Effector memory CD8-positive, alpha-beta T cell (primary cell): ENCODE measurements around the gene SCN8A.

Experiments
- ATAC-seq: fragments of 150-1000 bp; cut with Tn5 transposase; replicated peaks from 2 replicates; pipeline ENCODE4 v1.10.0; 2021; ENCODE audit warnings: mild to moderate bottlenecking, moderate library complexity
- DNase-seq, 3 experiments: peaks; one replicate each; pipeline ENCODE4 v3.0.0; 2021
- H3K27ac Mint-ChIP-seq, 2 donors: one replicate each; pipeline ENCODE4 v1.8.0; 2022; ENCODE audit warnings: mild to moderate bottlenecking in 2 of 2, mixed read lengths in 2 of 2, moderate library complexity in 2 of 2
- H3K27me3 Mint-ChIP-seq, 2 donors: one replicate each; pipeline ENCODE4 v1.8.0; 2022; ENCODE audit warnings: mixed read lengths in 2 of 2
- H3K36me3 Mint-ChIP-seq: one replicate; pipeline ENCODE4 v1.8.0; 2022; ENCODE audit warnings: mild to moderate bottlenecking, moderate library complexity, mixed read lengths; ENCODE audit not compliant: insufficient read depth
- H3K4me1 Mint-ChIP-seq, 2 donors: one replicate each; pipeline ENCODE4 v1.8.0; 2022; ENCODE audit warnings: low read depth in 2 of 2, mixed read lengths in 2 of 2
- H3K4me3 Mint-ChIP-seq, 2 donors: one replicate each; pipeline ENCODE4 v1.8.0; 2022; ENCODE audit warnings: mild to moderate bottlenecking in 2 of 2, mixed read lengths in 2 of 2, moderate library complexity in 2 of 2
- H3K9me3 Mint-ChIP-seq, 2 donors: one replicate each; pipeline ENCODE4 v1.8.0; 2022; ENCODE audit warnings: mixed read lengths in 2 of 2

SCN8A gene

GRCh38 chr12:51663390-51663789 lies 72.4 kb downstream of the SCN8A start:
- no peaks in the 10 kb centered on the region for H3K36me3 Mint-ChIP-seq
- no peaks in the 10 kb centered on the region for H3K4me1 Mint-ChIP-seq
- peaks cover 18 to 32% of the 10 kb centered on the region in 2 donors for H3K27me3 Mint-ChIP-seq
- no peak for ATAC-seq
- DNase-seq: no peak
- H3K4me3 Mint-ChIP-seq: no peak overlapping the region
- H3K27ac Mint-ChIP-seq: no peak overlapping the region
- no peaks in the 10 kb centered on the region for H3K9me3 Mint-ChIP-seq

- no peak overlapping the region for H3K4me3 Mint-ChIP-seq
- peaks cover 0 to 4% of the 10 kb centered on the region in 2 donors for H3K4me1 Mint-ChIP-seq
- DNase-seq: no peak
These were observed 75.7 kb downstream of the SCN8A start for GRCh38 chr12:51666696-51667095.

GRCh38 chr12:51667269-51667668 lies 76.2 kb downstream of the SCN8A start:
- H3K9me3 Mint-ChIP-seq: no peaks in the 10 kb centered on the region
- no peak overlapping the region for H3K4me3 Mint-ChIP-seq
- H3K4me1 Mint-ChIP-seq: peaks cover 0 to 4% of the 10 kb centered on the region in 2 donors
- DNase-seq: no peak
- no peak for ATAC-seq
- no peak overlapping the region for H3K27ac Mint-ChIP-seq
- peaks cover 6 to 17% of the 10 kb centered on the region in 2 donors for H3K27me3 Mint-ChIP-seq
- no peaks in the 10 kb centered on the region for H3K36me3 Mint-ChIP-seq

More at GRCh38 chr12:51666696-51667095, 75.7 kb downstream of the SCN8A start:
- ATAC-seq: no peak
- Mint-ChIP-seq H3K27me3 (peaks cover 6 to 23% of the 10 kb centered on the region in 2 donors), H3K9me3 (no peaks in the 10 kb centered on the region), H3K27ac (no peak overlapping the region), H3K36me3 (no peaks in the 10 kb centered on the region)

GRCh38 chr12:51669271-51669670 lies 78.2 kb downstream of the SCN8A start:
- H3K27me3 Mint-ChIP-seq: peaks cover 9 to 13% of the 10 kb centered on the region in 2 donors
- no peak for ATAC-seq
- no peak overlapping the region for H3K27ac Mint-ChIP-seq
- H3K36me3 Mint-ChIP-seq: no peaks in the 10 kb centered on the region
- no peak overlapping the region for H3K4me3 Mint-ChIP-seq
- H3K4me1 Mint-ChIP-seq: peaks cover 0 to 4% of the 10 kb centered on the region in 2 donors
- H3K9me3 Mint-ChIP-seq: no peaks in the 10 kb centered on the region
- DNase-seq: no peak

GRCh38 chr12:51669996-51670395 lies 79.0 kb downstream of the SCN8A start:
- Mint-ChIP-seq H3K9me3 (no peaks in the 10 kb centered on the region), H3K36me3 (no peaks in the 10 kb centered on the region), H3K27me3 (peaks cover 15 to 17% of the 10 kb centered on the region in 2 donors), H3K4me1 (peaks cover 0 to 4% of the 10 kb centered on the region in 2 donors), H3K4me3 (no peak overlapping the region), H3K27ac (no peak overlapping the region)
- ATAC-seq (no peak), DNase-seq (no peak)

GRCh38 chr12:51672334-51672733 lies 81.3 kb downstream of the SCN8A start:
- H3K4me3 Mint-ChIP-seq: no peak overlapping the region
- no peak for ATAC-seq
- peaks cover 0 to 4% of the 10 kb centered on the region in 2 donors for H3K4me1 Mint-ChIP-seq

GRCh38 chr12:51675071-51675803 lies 84.2 kb downstream of the SCN8A start:
- DNase-seq: no peak
- Mint-ChIP-seq H3K9me3 (no peaks in the 10 kb centered on the region), H3K27me3 (peaks cover 18 to 19% of the 10 kb centered on the region in 2 donors), H3K27ac (no peak overlapping the region), H3K4me1 (no peaks in the 10 kb centered on the region), H3K4me3 (no peak overlapping the region), H3K36me3 (no peaks in the 10 kb centered on the region)
- ATAC-seq: no peak

More at GRCh38 chr12:51672334-51672733, 81.3 kb downstream of the SCN8A start:
- DNase-seq: no peak
- Mint-ChIP-seq H3K27ac (no peak overlapping the region), H3K36me3 (no peaks in the 10 kb centered on the region), H3K9me3 (no peaks in the 10 kb centered on the region), H3K27me3 (peaks cover 20% of the 10 kb centered on the region in 2 donors)

- Mint-ChIP-seq H3K4me3 (no peak overlapping the region), H3K27ac (no peak overlapping the region), H3K4me1 (no peaks in the 10 kb centered on the region), H3K9me3 (no peaks in the 10 kb centered on the region), H3K27me3 (peaks cover 14 to 25% of the 10 kb centered on the region in 2 donors), H3K36me3 (no peaks in the 10 kb centered on the region)
- DNase-seq (no peak), ATAC-seq (no peak)
These were observed 85.8 kb downstream of the SCN8A start for GRCh38 chr12:51676875-51677274.

GRCh38 chr12:51677284-51677968 lies 86.4 kb downstream of the SCN8A start:
- DNase-seq (no peak), ATAC-seq (no peak)
- no peak overlapping the region for H3K4me3 Mint-ChIP-seq
- no peaks in the 10 kb centered on the region for H3K36me3 Mint-ChIP-seq
- H3K27me3 Mint-ChIP-seq: peaks cover 14 to 25% of the 10 kb centered on the region in 2 donors
- no peaks in the 10 kb centered on the region for H3K4me1 Mint-ChIP-seq
- H3K9me3 Mint-ChIP-seq: no peaks in the 10 kb centered on the region
- H3K27ac Mint-ChIP-seq: no peak overlapping the region

GRCh38 chr12:51678086-51678724 lies 87.2 kb downstream of the SCN8A start:
- DNase-seq: peak in 2 of 3 experiments; percentile 1 to 2

DNA sequence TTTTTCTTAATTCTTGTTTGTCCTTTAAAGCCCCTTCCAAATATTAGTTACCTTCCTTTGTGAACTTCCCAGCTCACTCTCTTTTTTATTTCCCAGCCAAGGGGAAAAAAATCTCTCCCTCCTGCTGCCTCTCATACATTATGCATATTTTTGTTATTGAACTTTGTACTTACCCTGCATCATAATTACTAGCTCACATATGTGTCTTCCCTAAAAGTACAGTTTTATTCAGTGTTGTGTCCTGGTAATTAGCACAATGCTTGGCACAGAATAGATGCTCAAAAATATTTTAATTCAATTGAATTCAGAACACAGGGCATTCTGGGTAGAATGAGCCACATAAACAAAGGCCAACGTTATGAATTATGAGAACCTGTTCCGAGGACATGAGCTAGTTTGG lies 91.9 kb downstream of the SCN8A start:
- peaks cover 0 to 21% of the 10 kb centered on the region in 2 donors for H3K27me3 Mint-ChIP-seq
- H3K9me3 Mint-ChIP-seq: no peaks in the 10 kb centered on the region
- H3K4me3 Mint-ChIP-seq: no peak overlapping the region
- no peak for ATAC-seq
- H3K27ac Mint-ChIP-seq: no peak overlapping the region
- no peak for DNase-seq
- H3K36me3 Mint-ChIP-seq: no peaks in the 10 kb centered on the region
- no peaks in the 10 kb centered on the region for H3K4me1 Mint-ChIP-seq

More at GRCh38 chr12:51678086-51678724, 87.2 kb downstream of the SCN8A start:
- no peaks in the 10 kb centered on the region for H3K9me3 Mint-ChIP-seq
- H3K36me3 Mint-ChIP-seq: no peaks in the 10 kb centered on the region
- H3K4me1 Mint-ChIP-seq: no peaks in the 10 kb centered on the region
- no peak overlapping the region for H3K27ac Mint-ChIP-seq
- H3K4me3 Mint-ChIP-seq: no peak overlapping the region
- H3K27me3 Mint-ChIP-seq: peaks cover 14 to 28% of the 10 kb centered on the region in 2 donors
- ATAC-seq: peak; percentile 48

DNA sequence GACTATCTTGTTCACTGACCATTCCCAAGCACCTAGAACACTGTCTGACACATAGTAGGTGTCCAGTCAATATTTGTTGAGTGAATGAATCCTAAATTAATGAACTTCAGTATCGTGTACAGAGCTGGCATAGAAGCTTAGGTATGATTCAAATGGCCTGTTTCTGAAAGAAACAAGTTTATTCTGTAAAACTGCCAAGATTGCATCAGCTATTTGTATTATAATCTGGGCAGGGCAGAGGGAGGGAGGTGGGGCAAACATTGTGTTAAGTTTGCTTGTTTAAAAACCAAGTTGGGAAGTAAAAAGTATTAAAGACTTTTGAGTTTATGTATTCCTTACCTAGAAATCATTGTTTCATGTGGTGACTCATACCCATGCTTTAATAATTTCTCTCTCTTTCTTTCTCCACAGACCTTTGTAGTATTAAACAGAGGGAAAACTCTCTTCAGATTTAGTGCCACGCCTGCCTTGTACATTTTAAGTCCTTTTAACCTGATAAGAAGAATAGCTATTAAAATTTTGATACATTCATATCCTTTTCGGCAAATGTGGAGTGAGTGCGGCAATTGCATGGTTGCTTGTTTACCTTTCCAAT lies 92.8 kb downstream of the SCN8A start:
- Mint-ChIP-seq H3K27ac (no peak overlapping the region), H3K27me3 (peaks cover 0 to 24% of the 10 kb centered on the region in 2 donors), H3K36me3 (no peaks in the 10 kb centered on the region), H3K4me1 (no peaks in the 10 kb centered on the region), H3K9me3 (no peaks in the 10 kb centered on the region), H3K4me3 (no peak overlapping the region)
- DNase-seq (no peak), ATAC-seq (no peak)

GRCh38 chr12:51686727-51687126 lies 95.7 kb downstream of the SCN8A start:
- H3K27me3 Mint-ChIP-seq: peaks cover 0 to 15% of the 10 kb centered on the region in 2 donors
- H3K4me3 Mint-ChIP-seq: no peak overlapping the region
- no peak overlapping the region for H3K27ac Mint-ChIP-seq
- H3K9me3 Mint-ChIP-seq: no peaks in the 10 kb centered on the region
- H3K36me3 Mint-ChIP-seq: no peaks in the 10 kb centered on the region
- ATAC-seq (no peak), DNase-seq (no peak)
- no peaks in the 10 kb centered on the region for H3K4me1 Mint-ChIP-seq
